HG02981 (cell line): ENCODE results near the gene GARIN5A.

Source experiments
- ATAC-seq: cut with Tn5 transposase; IDR thresholded peaks from one replicate; pipeline ENCODE4 v1.9.1; 2021; ENCODE audit warnings: mild to moderate bottlenecking, moderate library complexity; ENCODE audit not compliant: unreplicated experiment

Gene GARIN5A

GRCh38 chr19:50435627-50436026 is 41.0 kb downstream of the GARIN5A start:
- ATAC-seq: no peak

- ATAC-seq: no peak
These were observed 41.4 kb downstream of the GARIN5A start for GRCh38 chr19:50435221-50435620.

GRCh38 chr19:50434525-50434924 is 42.1 kb downstream of the GARIN5A start:
- ATAC-seq: no peak

GRCh38 chr19:50433201-50434180 is 43.2 kb downstream of the GARIN5A start:
- ATAC-seq: no peak

GRCh38 chr19:50432221-50433028 is 44.2 kb downstream of the GARIN5A start, which contains the start of gene MYBPC2:
MYBPC2 (plus strand) TSS chr19:50432892; CDS start chr19:50432954, 62 bp downstream.
- ATAC-seq: no peak

GRCh38 chr19:50431343-50432220 is 45.1 kb downstream of the GARIN5A start:
- ATAC-seq: peak; percentile 57

DNA sequence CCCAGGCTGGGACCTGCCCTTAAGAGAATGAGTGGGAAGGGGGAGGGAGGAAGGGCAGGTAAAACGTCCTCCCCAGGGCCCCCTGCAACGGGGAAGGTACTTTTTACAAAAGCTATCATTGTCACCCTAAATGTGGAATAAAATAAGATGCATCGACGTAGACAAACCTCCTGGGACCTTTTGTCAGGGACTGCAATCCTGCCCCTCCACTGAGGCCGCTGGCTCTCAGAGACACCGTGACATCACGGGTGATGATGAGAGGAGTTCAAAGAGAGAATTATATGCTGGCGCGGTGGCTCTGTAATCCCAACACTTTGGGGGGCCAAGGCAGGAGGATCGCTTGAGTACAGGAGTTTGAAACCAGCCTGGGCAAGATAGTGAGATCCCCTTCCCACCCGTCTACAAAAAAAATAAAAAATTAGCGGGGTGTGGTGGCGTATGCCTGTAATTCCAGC is 45.7 kb downstream of the GARIN5A start:
- ATAC-seq: no peak

- no peak for ATAC-seq
These were observed 47.7 kb downstream of the GARIN5A start for GRCh38 chr19:50428772-50429463.

DNA sequence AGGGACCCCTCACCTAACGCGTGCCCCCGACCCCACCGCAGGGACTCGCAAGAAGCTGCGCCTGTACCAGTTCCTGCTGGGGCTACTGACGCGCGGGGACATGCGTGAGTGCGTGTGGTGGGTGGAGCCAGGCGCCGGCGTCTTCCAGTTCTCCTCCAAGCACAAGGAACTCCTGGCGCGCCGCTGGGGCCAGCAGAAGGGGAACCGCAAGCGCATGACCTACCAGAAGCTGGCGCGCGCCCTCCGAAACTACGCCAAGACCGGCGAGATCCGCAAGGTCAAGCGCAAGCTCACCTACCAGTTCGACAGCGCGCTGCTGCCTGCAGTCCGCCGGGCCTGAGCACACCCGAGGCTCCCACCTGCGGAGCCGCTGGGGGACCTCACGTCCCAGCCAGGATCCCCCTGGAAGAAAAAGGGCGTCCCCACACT is 48.6 kb downstream of the GARIN5A start:
- ATAC-seq: no peak

DNA sequence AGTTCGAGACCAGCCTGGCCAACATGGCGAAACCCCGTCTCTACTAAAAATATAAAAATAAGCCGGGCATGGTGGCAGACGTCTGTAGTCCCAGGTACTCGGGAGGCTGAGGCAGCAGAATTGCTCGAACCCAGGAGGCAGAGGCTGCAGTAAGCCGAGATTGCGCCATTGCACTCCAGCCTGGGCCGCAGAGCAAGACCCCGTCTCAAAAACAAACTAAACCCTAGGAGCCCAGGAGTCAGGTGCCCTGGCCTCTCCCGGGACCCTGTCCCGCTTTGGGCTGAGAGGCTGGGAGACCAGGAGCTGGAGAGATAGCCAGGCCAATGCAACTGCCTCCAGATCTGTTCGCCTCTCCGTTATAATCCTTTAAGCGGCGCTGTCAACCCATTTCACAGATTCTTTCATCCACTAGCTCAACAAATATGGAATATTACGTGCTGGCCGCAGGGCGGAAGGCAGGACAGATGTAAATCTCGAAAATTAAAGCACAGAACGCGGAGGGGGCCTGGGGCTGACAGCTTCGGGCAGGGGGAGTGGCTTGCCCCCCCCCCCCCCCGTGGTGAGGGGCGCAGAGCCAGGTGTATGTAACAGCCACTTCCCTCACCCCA is 49.2 kb downstream of the GARIN5A start:
- no peak for ATAC-seq

- no peak for ATAC-seq
These were observed 51.1 kb downstream of the GARIN5A start for GRCh38 chr19:50425581-50425980.

DNA sequence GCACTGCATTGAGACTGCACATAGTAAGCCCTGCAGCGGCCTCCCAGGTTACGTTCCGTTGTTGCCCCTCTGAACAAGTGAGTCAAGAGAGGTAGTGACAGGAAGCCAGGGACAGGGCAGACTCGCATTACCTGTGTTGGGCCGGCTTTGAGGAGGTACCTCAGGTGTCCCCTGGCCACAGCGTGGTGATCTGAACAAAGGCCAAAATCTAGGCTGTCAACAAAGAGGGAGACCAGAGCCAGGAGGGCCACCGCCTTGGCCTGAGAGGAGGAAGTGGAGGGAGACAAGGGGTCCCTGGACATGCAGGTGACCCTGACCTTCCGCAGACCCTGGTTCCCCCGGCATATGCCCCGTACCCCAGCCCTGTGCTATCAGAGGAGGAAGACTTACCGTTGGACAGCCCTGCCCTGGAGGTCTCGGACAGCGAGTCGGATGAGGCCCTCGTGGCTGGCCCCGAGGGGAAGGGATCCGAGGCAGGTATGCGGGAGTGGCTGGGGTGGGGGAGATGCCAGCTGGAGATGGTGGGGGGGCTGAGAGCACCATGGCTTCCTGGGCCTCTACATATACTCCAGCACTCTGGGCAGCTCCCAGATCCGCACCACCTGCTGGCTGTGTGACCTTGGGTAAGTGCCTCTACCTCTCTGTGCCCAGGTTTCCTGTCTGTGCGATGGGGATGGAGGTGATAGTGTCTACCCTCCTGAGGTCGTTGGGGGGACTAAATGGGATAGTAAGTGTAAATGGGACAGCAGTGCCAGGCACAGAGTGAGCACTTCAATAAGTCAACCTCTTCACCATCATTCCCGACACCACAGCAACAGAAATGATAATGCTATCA is 53.2 kb downstream of the GARIN5A start:
- no peak for ATAC-seq

- ATAC-seq: no peak
These were observed 54.0 kb downstream of the GARIN5A start for GRCh38 chr19:50422397-50423278.

DNA sequence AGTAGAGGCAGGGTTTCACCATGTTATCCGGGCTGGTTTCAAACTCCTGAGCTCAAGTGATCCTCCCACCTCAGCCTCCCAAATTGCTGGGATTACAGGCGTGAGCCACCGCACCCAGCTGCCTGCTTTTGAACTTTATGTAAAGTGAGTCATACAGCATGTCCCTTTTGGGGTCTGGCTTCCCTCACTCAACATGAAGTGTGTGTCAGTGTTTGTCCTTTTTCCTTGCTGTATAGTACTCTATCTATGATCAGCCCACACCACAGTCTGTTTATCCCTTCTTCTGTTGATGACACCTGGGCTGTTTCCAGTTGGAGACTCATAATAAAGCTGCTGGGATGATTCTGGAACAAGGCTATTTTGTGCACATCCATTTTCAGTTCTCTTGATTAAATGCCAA is 55.8 kb downstream of the GARIN5A start:
- ATAC-seq: no peak

DNA sequence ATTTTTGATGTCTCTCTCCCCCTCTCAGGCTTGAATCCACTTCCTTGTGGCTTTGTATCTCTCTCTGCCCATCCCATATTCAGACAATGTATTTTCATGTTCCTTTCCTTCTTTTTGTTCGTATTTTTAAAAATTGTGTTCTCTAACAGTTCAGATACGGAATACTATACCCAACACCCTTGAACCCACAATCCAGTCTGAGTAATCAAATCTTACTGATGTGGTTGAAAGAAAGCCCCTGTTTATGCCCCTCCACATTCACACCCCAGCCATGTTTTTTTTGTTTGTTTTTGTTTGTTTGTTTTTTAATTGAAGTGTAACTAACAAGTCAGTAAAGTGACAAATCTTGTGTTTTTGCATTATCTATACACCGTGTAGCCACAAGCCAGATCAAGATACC is 56.5 kb downstream of the GARIN5A start:
- ATAC-seq: no peak

GRCh38 chr19:50419580-50420035 is 57.0 kb downstream of the GARIN5A start:
- ATAC-seq: no peak

GRCh38 chr19:50419022-50419579 is 57.5 kb downstream of the GARIN5A start:
- no peak for ATAC-seq
